ENCODE data around the gene PLP1. TPM values are rescaled to one million over a fixed set of nuclear protein-coding genes. Genes with fewer than 3 reads are reported as not detected.
"Not testable (repeated sequence)": the region's sequence is repeated elsewhere in the genome, so short reads cannot be mapped to it uniquely, and the experiment has no call there.

The PLP1 gene
- polyA plus RNA-seq, 1 of the 3 experiments (the other 2 are of a cell fraction), result 0.90 TPM

DNA sequence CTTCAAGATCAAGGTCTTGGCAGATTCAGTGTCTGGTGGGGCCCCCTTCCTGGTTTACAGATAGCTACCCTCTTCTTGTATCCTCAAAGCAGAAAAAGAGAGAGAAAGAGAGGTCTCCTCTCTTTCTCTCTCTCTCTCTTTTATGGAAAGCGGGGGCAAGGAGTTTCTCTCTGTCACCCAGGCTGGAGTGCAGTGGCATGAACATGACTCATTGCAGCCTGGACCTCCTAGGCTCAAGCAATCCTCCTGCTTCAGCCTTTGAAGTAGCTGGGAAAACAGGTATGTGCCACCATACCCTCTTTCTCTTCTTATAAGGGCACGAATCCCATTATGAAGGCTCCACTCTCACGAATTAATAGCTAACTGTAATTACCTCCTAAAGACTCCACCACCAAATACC lies 35.2 kb downstream of the PLP1 start:
- H3K27ac ChIP-seq (ENCODE audit: low read depth in 2 of 2, low read length in 1 of 2), result no peak overlapping the region
- no peaks in the 10 kb centered on the region for H3K36me3 ChIP-seq (replicated peaks in 1 of 2; ENCODE audit: control insufficient read depth in 1 of 2, insufficient read depth in 2 of 2, low read length in 1 of 2)
- H3K9me3 ChIP-seq, result no peaks in the 10 kb centered on the region
- no peaks in the 10 kb centered on the region for H3K27me3 ChIP-seq (ENCODE audit: insufficient read depth)
- no peaks in the 10 kb centered on the region for H3F3A ChIP-seq (replicated peaks; ENCODE audit: insufficient read depth)
- H3K79me2 ChIP-seq (ENCODE audit: insufficient read depth), result no peaks in the 10 kb centered on the region
- H2AFZ ChIP-seq (ENCODE audit: low read depth), result no peak overlapping the region
- no peaks in the 10 kb centered on the region for H3K4me1 ChIP-seq (ENCODE audit: control insufficient read depth in 1 of 2, insufficient read depth in 2 of 2, low read depth in 1 of 2, low read length in 1 of 2)
- POLR2A ChIA-PET, result no interaction called here
- no peak overlapping the region for H3K4me3 ChIP-seq (ENCODE audit: low read depth in 2 of 2, low read length in 1 of 2)
- no peaks in the 10 kb centered on the region for H3K9me2 ChIP-seq
- TF ChIP-seq RAD21 (IDR thresholded peaks at IDR 0.05; ENCODE audit: low read length) (no peak), GATA2 (CRISPR knock-in tag; IDR thresholded peaks at IDR 0.05) (no peak), RCOR1 (IDR thresholded peaks at IDR 0.05; ENCODE audit: low read length) (no peak)
- TF ChIP-seq, protein P1, sequence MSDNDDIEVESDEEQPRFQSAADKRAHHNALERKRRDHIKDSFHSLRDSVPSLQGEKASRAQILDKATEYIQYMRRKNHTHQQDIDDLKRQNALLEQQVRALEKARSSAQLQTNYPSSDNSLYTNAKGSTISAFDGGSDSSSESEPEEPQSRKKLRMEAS (IDR thresholded peaks at IDR 0.05; ENCODE audit: low read depth), result no peak
- no peaks in the 10 kb centered on the region for H4K20me1 ChIP-seq (ENCODE audit: insufficient read depth)
- H3K4me2 ChIP-seq, result no peak overlapping the region
- DNase-seq, result no peak
- 24% methylated on average over 3 of the region's 3 CpGs for WGBS (ENCODE audit: low lambda C conversion rate)
- CTCF ChIA-PET, result interaction anchor here (1.5 to 1.6 kb wide), 2 partner anchors 20 to 124 kb away, joined by 3 read pairs; no protein-coding TSS in a partner anchor
- no peak overlapping the region for H3K9ac ChIP-seq

DNA sequence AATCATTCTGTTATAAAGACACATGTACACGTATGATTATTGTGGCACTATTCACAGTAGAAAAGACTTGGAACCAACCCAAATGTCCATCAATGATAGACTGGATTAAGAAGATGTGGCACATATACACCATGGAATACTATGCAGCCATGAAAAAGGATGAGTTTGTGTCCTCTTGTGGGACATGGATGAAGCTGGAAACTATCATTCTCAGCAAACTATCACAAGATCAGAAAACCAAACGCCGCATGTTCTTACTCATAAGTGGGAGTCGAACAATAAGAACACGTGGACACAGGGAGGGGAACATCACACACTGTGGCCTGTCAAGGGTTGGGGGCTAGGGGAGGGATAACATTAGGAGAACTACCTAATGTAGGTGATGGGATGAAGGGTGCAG lies 40.5 kb downstream of the PLP1 start:
- H2AFZ ChIP-seq (ENCODE audit: low read depth); H3K9me3 ChIP-seq; H3K27ac ChIP-seq (ENCODE audit: low read depth in 2 of 2, low read length in 1 of 2); POLR2A ChIA-PET; H3K4me3 ChIP-seq (ENCODE audit: low read depth in 2 of 2, low read length in 1 of 2); H3K79me2 ChIP-seq (ENCODE audit: insufficient read depth); H3K4me2 ChIP-seq; H3K9ac ChIP-seq; H3F3A ChIP-seq (replicated peaks; ENCODE audit: insufficient read depth); H3K27me3 ChIP-seq (ENCODE audit: insufficient read depth); H3K9me2 ChIP-seq; H3K36me3 ChIP-seq (replicated peaks in 1 of 2; ENCODE audit: control insufficient read depth in 1 of 2, insufficient read depth in 2 of 2, low read length in 1 of 2); H4K20me1 ChIP-seq (ENCODE audit: insufficient read depth); H3K4me1 ChIP-seq (ENCODE audit: control insufficient read depth in 1 of 2, insufficient read depth in 2 of 2, low read depth in 1 of 2, low read length in 1 of 2); DNase-seq: not testable (repeated sequence)
- CTCF ChIA-PET, result interaction anchor here (0.6 to 2.7 kb wide), 13 partner anchors 9 to 333 kb away, joined by 3 to 15 read pairs (median 3); partner anchors contain the start of gene RAB9B
- 48% methylated on average over 5 of the region's 5 CpGs for WGBS (ENCODE audit: low lambda C conversion rate)

DNA sequence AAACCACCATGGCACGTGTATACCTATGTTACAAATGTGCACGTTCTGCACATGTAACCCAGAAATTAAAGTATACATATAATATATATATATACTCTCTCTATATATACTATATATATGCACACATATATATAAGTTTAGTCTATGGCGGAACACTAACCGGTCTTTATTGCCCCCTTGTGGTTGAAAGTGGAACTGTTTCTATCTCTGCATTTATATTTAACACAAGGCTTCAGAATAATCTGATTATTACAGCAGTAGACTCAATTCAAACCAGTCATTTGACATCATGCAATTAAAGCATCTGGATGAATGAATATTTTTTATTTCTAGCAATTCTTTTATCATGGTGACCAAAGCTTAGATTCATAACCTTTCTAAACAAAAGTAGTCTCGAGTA lies 40.9 kb downstream of the PLP1 start:
- H3K4me3 ChIP-seq (ENCODE audit: low read depth in 2 of 2, low read length in 1 of 2), result no peak overlapping the region
- H3K9ac ChIP-seq, result no peak overlapping the region
- no peaks in the 10 kb centered on the region for H3F3A ChIP-seq (replicated peaks; ENCODE audit: insufficient read depth)
- no peak overlapping the region for H3K4me2 ChIP-seq
- 9% methylated on average over 5 of the region's 5 CpGs for WGBS (ENCODE audit: low lambda C conversion rate)
- peak; percentile 30 for DNase-seq
- H2AFZ ChIP-seq (ENCODE audit: low read depth), result no peak overlapping the region
- H3K36me3 ChIP-seq (replicated peaks in 1 of 2; ENCODE audit: control insufficient read depth in 1 of 2, insufficient read depth in 2 of 2, low read length in 1 of 2), result no peaks in the 10 kb centered on the region
- no peaks in the 10 kb centered on the region for H3K4me1 ChIP-seq (ENCODE audit: control insufficient read depth in 1 of 2, insufficient read depth in 2 of 2, low read depth in 1 of 2, low read length in 1 of 2)
- ChIA-PET POLR2A (no interaction called here), CTCF (interaction anchor here (0.6 to 2.7 kb wide), 17 partner anchors 9 to 311 kb away, joined by 3 to 15 read pairs (median 3); partner anchors contain the start of gene RAB9B)
- no peak overlapping the region for H3K27ac ChIP-seq (ENCODE audit: low read depth in 2 of 2, low read length in 1 of 2)
- no peaks in the 10 kb centered on the region for H3K27me3 ChIP-seq (ENCODE audit: insufficient read depth)
- H4K20me1 ChIP-seq (ENCODE audit: insufficient read depth), result no peaks in the 10 kb centered on the region
- no peaks in the 10 kb centered on the region for H3K9me2 ChIP-seq
- H3K79me2 ChIP-seq (ENCODE audit: insufficient read depth), result no peaks in the 10 kb centered on the region
- H3K9me3 ChIP-seq, result no peaks in the 10 kb centered on the region
- TF ChIP-seq NRF1 (IDR thresholded peaks at IDR 0.05; ENCODE audit: low read depth, low read length) (no peak), TEAD4 (IDR thresholded peaks at IDR 0.05; ENCODE audit: borderline replicate concordance, insufficient read depth) (no peak), SIN3A (IDR thresholded peaks at IDR 0.05; ENCODE audit: borderline replicate concordance, low read depth, low read length) (no peak), MXI1 (IDR thresholded peaks at IDR 0.05; ENCODE audit: low read depth, low read length) (no peak), POLR2AphosphoS5 (IDR thresholded peaks at IDR 0.05; ENCODE audit: low read depth, low read length) (no peak), MEF2A (IDR thresholded peaks at IDR 0.05; ENCODE audit: borderline replicate concordance, low read depth) (no peak), RAD21 (IDR thresholded peaks at IDR 0.05; ENCODE audit: low read length) (peak; percentile 72), EZH2phosphoT487 (IDR thresholded peaks at IDR 0.05; ENCODE audit: borderline replicate concordance, low read depth) (no peak), TAF1 (IDR thresholded peaks at IDR 0.05; ENCODE audit: borderline replicate concordance, low read depth, low read length) (no peak), SMC3 (IDR thresholded peaks at IDR 0.05; ENCODE audit: low read depth, low read length) (peak; percentile 47)
- TF ChIP-seq, protein P2, sequence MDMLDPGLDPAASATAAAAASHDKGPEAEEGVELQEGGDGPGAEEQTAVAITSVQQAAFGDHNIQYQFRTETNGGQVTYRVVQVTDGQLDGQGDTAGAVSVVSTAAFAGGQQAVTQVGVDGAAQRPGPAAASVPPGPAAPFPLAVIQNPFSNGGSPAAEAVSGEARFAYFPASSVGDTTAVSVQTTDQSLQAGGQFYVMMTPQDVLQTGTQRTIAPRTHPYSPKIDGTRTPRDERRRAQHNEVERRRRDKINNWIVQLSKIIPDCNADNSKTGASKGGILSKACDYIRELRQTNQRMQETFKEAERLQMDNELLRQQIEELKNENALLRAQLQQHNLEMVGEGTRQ (IDR thresholded peaks at IDR 0.05; ENCODE audit: borderline replicate concordance, low read depth, low read length), result no peak
- TF ChIP-seq, protein P3, sequence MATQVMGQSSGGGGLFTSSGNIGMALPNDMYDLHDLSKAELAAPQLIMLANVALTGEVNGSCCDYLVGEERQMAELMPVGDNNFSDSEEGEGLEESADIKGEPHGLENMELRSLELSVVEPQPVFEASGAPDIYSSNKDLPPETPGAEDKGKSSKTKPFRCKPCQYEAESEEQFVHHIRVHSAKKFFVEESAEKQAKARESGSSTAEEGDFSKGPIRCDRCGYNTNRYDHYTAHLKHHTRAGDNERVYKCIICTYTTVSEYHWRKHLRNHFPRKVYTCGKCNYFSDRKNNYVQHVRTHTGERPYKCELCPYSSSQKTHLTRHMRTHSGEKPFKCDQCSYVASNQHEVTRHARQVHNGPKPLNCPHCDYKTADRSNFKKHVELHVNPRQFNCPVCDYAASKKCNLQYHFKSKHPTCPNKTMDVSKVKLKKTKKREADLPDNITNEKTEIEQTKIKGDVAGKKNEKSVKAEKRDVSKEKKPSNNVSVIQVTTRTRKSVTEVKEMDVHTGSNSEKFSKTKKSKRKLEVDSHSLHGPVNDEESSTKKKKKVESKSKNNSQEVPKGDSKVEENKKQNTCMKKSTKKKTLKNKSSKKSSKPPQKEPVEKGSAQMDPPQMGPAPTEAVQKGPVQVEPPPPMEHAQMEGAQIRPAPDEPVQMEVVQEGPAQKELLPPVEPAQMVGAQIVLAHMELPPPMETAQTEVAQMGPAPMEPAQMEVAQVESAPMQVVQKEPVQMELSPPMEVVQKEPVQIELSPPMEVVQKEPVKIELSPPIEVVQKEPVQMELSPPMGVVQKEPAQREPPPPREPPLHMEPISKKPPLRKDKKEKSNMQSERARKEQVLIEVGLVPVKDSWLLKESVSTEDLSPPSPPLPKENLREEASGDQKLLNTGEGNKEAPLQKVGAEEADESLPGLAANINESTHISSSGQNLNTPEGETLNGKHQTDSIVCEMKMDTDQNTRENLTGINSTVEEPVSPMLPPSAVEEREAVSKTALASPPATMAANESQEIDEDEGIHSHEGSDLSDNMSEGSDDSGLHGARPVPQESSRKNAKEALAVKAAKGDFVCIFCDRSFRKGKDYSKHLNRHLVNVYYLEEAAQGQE (IDR thresholded peaks at IDR 0.05; ENCODE audit: low read depth, low read length), result no peak
- TF ChIP-seq, protein P4, sequence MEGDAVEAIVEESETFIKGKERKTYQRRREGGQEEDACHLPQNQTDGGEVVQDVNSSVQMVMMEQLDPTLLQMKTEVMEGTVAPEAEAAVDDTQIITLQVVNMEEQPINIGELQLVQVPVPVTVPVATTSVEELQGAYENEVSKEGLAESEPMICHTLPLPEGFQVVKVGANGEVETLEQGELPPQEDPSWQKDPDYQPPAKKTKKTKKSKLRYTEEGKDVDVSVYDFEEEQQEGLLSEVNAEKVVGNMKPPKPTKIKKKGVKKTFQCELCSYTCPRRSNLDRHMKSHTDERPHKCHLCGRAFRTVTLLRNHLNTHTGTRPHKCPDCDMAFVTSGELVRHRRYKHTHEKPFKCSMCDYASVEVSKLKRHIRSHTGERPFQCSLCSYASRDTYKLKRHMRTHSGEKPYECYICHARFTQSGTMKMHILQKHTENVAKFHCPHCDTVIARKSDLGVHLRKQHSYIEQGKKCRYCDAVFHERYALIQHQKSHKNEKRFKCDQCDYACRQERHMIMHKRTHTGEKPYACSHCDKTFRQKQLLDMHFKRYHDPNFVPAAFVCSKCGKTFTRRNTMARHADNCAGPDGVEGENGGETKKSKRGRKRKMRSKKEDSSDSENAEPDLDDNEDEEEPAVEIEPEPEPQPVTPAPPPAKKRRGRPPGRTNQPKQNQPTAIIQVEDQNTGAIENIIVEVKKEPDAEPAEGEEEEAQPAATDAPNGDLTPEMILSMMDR (IDR thresholded peaks at IDR 0.05), result peak; percentile 75
